HepG2 (cell line): Measurements from ENCODE around the gene SLC4A11. TPM values are rescaled to one million over a fixed set of nuclear protein-coding genes. Genes with fewer than 3 reads are reported as not detected.

ENCODE experiments used
- BRF2 ChIP-seq: sonication (generic); formaldehyde crosslinking; IDR thresholded peaks from 2 replicates; pipeline ENCODE4 v1.8.1; 2022; ENCODE audit warnings: mild to moderate bottlenecking, missing genetic modification reagents
- CAMTA2 ChIP-seq: sonication (generic); formaldehyde crosslinking; IDR thresholded peaks from 2 replicates; pipeline ENCODE4 v1.4.0; 2020; ENCODE audit warnings: mild to moderate bottlenecking, missing genetic modification reagents, borderline replicate concordance
- CC2D1A ChIP-seq: sonication (generic); formaldehyde crosslinking; IDR thresholded peaks from 2 replicates; pipeline ENCODE4 v1.8.1; 2023; ENCODE audit warnings: mild to moderate bottlenecking, missing genetic modification reagents
- CENPBD1 ChIP-seq: sonication (generic); formaldehyde crosslinking; IDR thresholded peaks from 2 replicates; pipeline ENCODE4 v1.8.0; 2022; ENCODE audit warnings: missing genetic modification reagents, low read depth, mild to moderate bottlenecking, borderline replicate concordance
- HDAC2 ChIP-seq: sonication (generic); formaldehyde crosslinking; IDR thresholded peaks from 2 replicates; pipeline ENCODE4 v1.4.0; 2020; ENCODE audit warnings: missing genetic modification reagents
- HOXA5 ChIP-seq: sonication (generic); formaldehyde crosslinking; IDR thresholded peaks from 2 replicates; pipeline ENCODE4 v1.4.0; 2020; ENCODE audit warnings: missing genetic modification reagents
- LBX2 ChIP-seq: sonication (generic); formaldehyde crosslinking; IDR thresholded peaks from 2 replicates; pipeline ENCODE4 v1.5.0; 2020; ENCODE audit warnings: missing genetic modification reagents, mild to moderate bottlenecking, borderline replicate concordance
- MAFF ChIP-seq: IDR thresholded peaks from 2 replicates; pipeline ENCODE4 v1.6.1; 2011; ENCODE audit warnings: low read depth, low read length, improper control_type of control experiment
- PCBP2 ChIP-seq: fragments of 200-400 bp; formaldehyde crosslinking; optimal IDR thresholded peaks from 2 replicates; pipeline ENCODE3; 2018; ENCODE audit warnings: low read length, low read depth; ENCODE audit not compliant: poor library complexity, severe bottlenecking
- RXRA ChIP-seq: sonication (generic); formaldehyde crosslinking; IDR thresholded peaks from 2 replicates; pipeline ENCODE4 v1.5.1; 2020; ENCODE audit warnings: missing genetic modification reagents
- SIN3B ChIP-seq: fragments of 150-350 bp; IDR thresholded peaks from 2 replicates; pipeline ENCODE4 v1.6.1; 2014; ENCODE audit warnings: low read length
- TRIM24 ChIP-seq: sonication (generic); formaldehyde crosslinking; IDR thresholded peaks from 2 replicates; pipeline ENCODE4 v1.8.0; 2022; ENCODE audit warnings: mild to moderate bottlenecking, missing genetic modification reagents
- ZBTB39 ChIP-seq: sonication (generic); formaldehyde crosslinking; IDR thresholded peaks from 2 replicates; pipeline ENCODE4 v1.5.0; 2020; ENCODE audit warnings: missing genetic modification reagents
- ZFP62 ChIP-seq: sonication (generic); formaldehyde crosslinking; IDR thresholded peaks from 2 replicates; pipeline ENCODE4 v1.4.0; 2020; ENCODE audit warnings: missing genetic modification reagents
- ZNF160 ChIP-seq: sonication (generic); formaldehyde crosslinking; IDR thresholded peaks from 2 replicates; pipeline ENCODE4 v1.8.0; 2022; ENCODE audit warnings: mild to moderate bottlenecking, inconsistent platforms, missing genetic modification reagents
- ZNF253 ChIP-seq: sonication (generic); formaldehyde crosslinking; IDR thresholded peaks from 2 replicates; pipeline ENCODE4 v1.8.0; 2022; ENCODE audit warnings: mild to moderate bottlenecking, missing genetic modification reagents, borderline replicate concordance
- ZNF260 ChIP-seq: sonication (generic); formaldehyde crosslinking; IDR thresholded peaks from 2 replicates; pipeline ENCODE4 v1.4.0; 2020; ENCODE audit warnings: missing genetic modification reagents, low read depth, mild to moderate bottlenecking, borderline replicate concordance
- ZNF557 ChIP-seq: sonication (generic); formaldehyde crosslinking; IDR thresholded peaks from 2 replicates; pipeline ENCODE4 v1.4.0; 2020; ENCODE audit warnings: missing genetic modification reagents
- ZNF580 ChIP-seq: IDR thresholded peaks from 2 replicates; pipeline ENCODE4 v1.6.1; 2016; ENCODE audit warnings: low read depth, borderline replicate concordance
- ZNF749 ChIP-seq: sonication (generic); formaldehyde crosslinking; IDR thresholded peaks from 2 replicates; pipeline ENCODE4 v1.8.0; 2022; ENCODE audit warnings: mild to moderate bottlenecking, missing genetic modification reagents, moderate library complexity, borderline replicate concordance
- ZNF800 ChIP-seq: sonication (generic); formaldehyde crosslinking; IDR thresholded peaks from 2 replicates; pipeline ENCODE4 v1.4.0; 2020; ENCODE audit warnings: missing genetic modification reagents
- polyA plus RNA-seq, 8 experiments: library from polyadenylated mRNA; depleted of rRNA in 3 of 8; stranded (reverse) in 7 of 8; unstranded in 1 of 8; fragments of >200 nt; fragmentation: Illumina TruSeq in 4 of 8; extraction: Trizol in 4 of 8; gene quantifications; 2 replicates each; pipeline versions ENCODE4 v1.2.1 to v1.2.3, GENCODE V29; 2011 to 2016; ENCODE audit warnings: low read depth in 4 of 8, missing spikeins in 1 of 8, mixed read lengths in 1 of 8; ENCODE audit not compliant: insufficient read depth in 1 of 8
- total RNA-seq, 5 experiments: library from RNA; depleted of rRNA; stranded (reverse); fragments of >200 nt; fragmentation: Illumina TruSeq; extraction: Trizol; gene quantifications; 2 replicates each; pipeline ENCODE4 v1.2.3, GENCODE V29; 2016; ENCODE audit warnings: low read depth in 1 of 5

The SLC4A11 gene
- total and polyA plus RNA-seq, 2 of the 13 experiments (the other 11 are each of a cell fraction or from before 2014, with no cell fraction given) = 3.9 to 27.0 TPM

- TF ChIP-seq ZNF580 (CRISPR knock-in tag) (no peak), TRIM24 (no peak), MAFF (no peak), SIN3B (no peak), ZNF557 (0 out of 2 replicates have a peak, but pooled peaks have one; percentile 13), ZNF260 (CRISPR knock-in tag) (no peak), PCBP2 (peak; percentile 49), ZFP62 (CRISPR knock-in tag) (0 out of 2 replicates have a peak, but pooled peaks have one; percentile 23), CAMTA2 (CRISPR knock-in tag) (no peak), ZNF800 (CRISPR knock-in tag) (peak; percentile 15; the same call in 1 of the 2 replicates), HOXA5 (CRISPR knock-in tag) (0 out of 2 replicates have a peak, but pooled peaks have one; percentile 18), CENPBD1 (no peak), HDAC2 (CRISPR knock-in tag) (no peak), ZNF253 (CRISPR knock-in tag) (0 out of 2 replicates have a peak, but pooled peaks have one; percentile 53), BRF2 (CRISPR knock-in tag) (no peak), ZNF749 (0 out of 2 replicates have a peak, but pooled peaks have one; percentile 51), RXRA (no peak), ZBTB39 (CRISPR knock-in tag) (no peak), LBX2 (CRISPR knock-in tag) (peak; percentile 21; the same call in 1 of the 2 replicates), CC2D1A (no peak), ZNF160 (CRISPR knock-in tag) (0 out of 2 replicates have a peak, but pooled peaks have one; percentile 50)
Observed at GRCh38 chr20:3202965-3203314, 36.0 kb downstream of the SLC4A11 start (continued).
